LNCAP (cell line): ENCODE results near the gene TRMT11.

Experiments
- CTCF ChIP-seq: fragments of 450-650 bp; IDR thresholded peaks from 2 replicates; pipeline ENCODE4 v1.5.1; 2017; ENCODE audit warnings: mild to moderate bottlenecking

TRMT11 gene

DNA sequence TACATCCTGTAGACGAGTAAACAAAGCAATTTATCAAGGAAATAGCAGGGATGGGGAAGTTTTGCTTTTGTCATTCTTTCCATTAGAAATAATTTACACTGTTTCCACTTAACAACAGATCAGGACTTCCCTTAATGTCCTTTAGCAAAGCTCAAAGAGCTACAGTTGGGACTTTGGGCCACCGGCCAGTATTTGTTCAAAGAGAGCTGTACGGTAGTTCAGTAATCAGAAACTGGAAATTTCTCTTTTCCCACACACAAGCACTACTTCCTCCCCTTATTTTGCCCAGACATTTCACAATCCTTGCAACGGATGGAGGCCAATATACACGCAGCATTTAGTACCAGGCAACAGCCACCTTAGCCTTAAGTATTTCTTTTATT, 41.9 kb upstream of the TRMT11 start:
- TF ChIP-seq CTCF = no peak

DNA sequence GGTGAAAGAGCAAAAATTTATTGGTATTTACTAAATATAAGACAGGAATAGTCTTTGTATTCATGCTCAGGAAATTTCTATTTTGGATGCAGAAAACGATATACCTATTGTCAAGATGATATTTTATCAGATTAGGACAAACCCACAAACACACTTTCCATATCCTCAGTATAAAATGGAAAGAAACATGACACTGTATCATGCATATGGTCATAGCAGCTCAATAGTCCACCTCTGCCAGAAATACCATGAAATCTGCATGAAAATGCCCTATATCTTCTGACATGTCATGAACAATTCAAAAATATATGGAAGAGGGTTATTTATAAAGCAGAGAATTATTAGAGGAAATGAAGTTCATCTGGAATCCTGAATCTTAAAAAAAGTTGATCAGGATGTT, 41.4 kb upstream of the TRMT11 start:
- TF ChIP-seq CTCF = no peak

GRCh38 chr6:125945378-125946141, 40.8 kb upstream of the TRMT11 start:
- TF ChIP-seq CTCF = no peak

- no peak for TF ChIP-seq CTCF
These were observed 38.7 kb upstream of the TRMT11 start for GRCh38 chr6:125947615-125948014.

- no peak for TF ChIP-seq CTCF
These were observed 37.9 kb upstream of the TRMT11 start for GRCh38 chr6:125948455-125948854.

- TF ChIP-seq CTCF = no peak
These were observed 37.3 kb upstream of the TRMT11 start for GRCh38 chr6:125949069-125949468.

GRCh38 chr6:125950293-125950692, 36.0 kb upstream of the TRMT11 start:
- TF ChIP-seq CTCF = no peak

DNA sequence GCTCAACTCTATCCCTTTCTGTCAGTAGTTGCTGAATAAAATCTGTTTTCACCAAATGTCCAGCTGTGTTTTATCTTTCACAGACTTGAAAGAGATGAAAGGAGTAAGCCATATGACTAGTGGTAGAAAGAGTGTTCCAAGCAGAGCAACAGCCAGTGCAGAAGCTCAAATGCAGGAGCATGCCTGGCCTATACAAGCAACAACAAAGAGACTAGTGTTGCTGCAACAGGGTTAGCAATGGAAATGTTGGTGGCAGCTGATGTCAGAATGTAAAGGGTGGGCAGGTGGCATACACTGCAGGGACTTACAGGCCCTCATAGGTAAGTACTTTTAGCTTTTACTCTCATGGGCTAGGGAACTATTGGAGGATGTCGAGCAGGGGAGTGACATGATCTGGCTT, 35.0 kb upstream of the TRMT11 start:
- TF ChIP-seq CTCF = no peak
